DMS53 (cell line): ENCODE data around the gene FGGY.
"Not testable (repeated sequence)": the region's sequence is repeated elsewhere in the genome, so short reads cannot be mapped to it uniquely, and the experiment has no call there.

Source experiments
- DNase-seq: peaks from one replicate; lab custom pipeline; 2025; lab: John Stamatoyannopoulos, UW

The FGGY gene

GRCh38 chr1:59579222-59579621 is 282.3 kb downstream of the FGGY start:
- no peak for DNase-seq

- no peak for DNase-seq
These were observed 283.4 kb downstream of the FGGY start for GRCh38 chr1:59580257-59580656.

- not testable (repeated sequence) for DNase-seq
These were observed 295.5 kb downstream of the FGGY start for GRCh38 chr1:59592410-59592809.

GRCh38 chr1:59592924-59593323 is 296.0 kb downstream of the FGGY start:
- no peak for DNase-seq

- DNase-seq: peak; percentile 25
These were observed 297.2 kb downstream of the FGGY start for GRCh38 chr1:59593798-59594790.

GRCh38 chr1:59595774-59596173 is 298.9 kb downstream of the FGGY start:
- DNase-seq: no peak

- DNase-seq: no peak
These were observed 299.5 kb downstream of the FGGY start for GRCh38 chr1:59596432-59596831.

GRCh38 chr1:59596956-59597355 is 300.1 kb downstream of the FGGY start:
- no peak for DNase-seq

- DNase-seq: no peak
These were observed 300.7 kb downstream of the FGGY start for GRCh38 chr1:59597420-59598119.

GRCh38 chr1:59598120-59598440 is 301.2 kb downstream of the FGGY start:
- no peak for DNase-seq

- DNase-seq: no peak
These were observed 304.1 kb downstream of the FGGY start for GRCh38 chr1:59601041-59601441.

- DNase-seq: no peak
These were observed 304.9 kb downstream of the FGGY start for GRCh38 chr1:59601811-59602210.

GRCh38 chr1:59604191-59604590 is 307.3 kb downstream of the FGGY start:
- DNase-seq: no peak

- no peak for DNase-seq
These were observed 308.3 kb downstream of the FGGY start for GRCh38 chr1:59605184-59605583.

- DNase-seq: no peak
These were observed 308.9 kb downstream of the FGGY start for GRCh38 chr1:59605761-59606160.

GRCh38 chr1:59609245-59609644 is 312.4 kb downstream of the FGGY start:
- no peak for DNase-seq

GRCh38 chr1:59610499-59610898 is 313.6 kb downstream of the FGGY start:
- DNase-seq: not testable (repeated sequence)

GRCh38 chr1:59617434-59617833 is 320.5 kb downstream of the FGGY start:
- DNase-seq: no peak

GRCh38 chr1:59619557-59619956 is 322.7 kb downstream of the FGGY start:
- DNase-seq: no peak

GRCh38 chr1:59625384-59625783 is 328.5 kb downstream of the FGGY start:
- no peak for DNase-seq

GRCh38 chr1:59631561-59632255 is 334.8 kb downstream of the FGGY start:
- DNase-seq: no peak

- DNase-seq: no peak
These were observed 338.2 kb downstream of the FGGY start for GRCh38 chr1:59635097-59635496.
